SH-SY5Y (cell line): ENCODE data around the gene CCM2L.

Experiments
- GATA2 ChIP-seq: IDR thresholded peaks from 2 replicates; pipeline ENCODE4 v1.6.1; 2011; ENCODE audit warnings: mild to moderate bottlenecking, low read depth, low read length
- GATA3 ChIP-seq: IDR thresholded peaks from 2 replicates; pipeline ENCODE4 v1.6.1; 2011; ENCODE audit warnings: low read depth, mild to moderate bottlenecking, low read length, moderate library complexity

- TF ChIP-seq GATA2 (no peak), GATA3 (no peak)
These were observed 6.9 kb upstream of the CCM2L start for GRCh38 chr20:32003325-32003724.
